Measurements from ENCODE around the gene CRIM1.

The CRIM1 gene

DNA sequence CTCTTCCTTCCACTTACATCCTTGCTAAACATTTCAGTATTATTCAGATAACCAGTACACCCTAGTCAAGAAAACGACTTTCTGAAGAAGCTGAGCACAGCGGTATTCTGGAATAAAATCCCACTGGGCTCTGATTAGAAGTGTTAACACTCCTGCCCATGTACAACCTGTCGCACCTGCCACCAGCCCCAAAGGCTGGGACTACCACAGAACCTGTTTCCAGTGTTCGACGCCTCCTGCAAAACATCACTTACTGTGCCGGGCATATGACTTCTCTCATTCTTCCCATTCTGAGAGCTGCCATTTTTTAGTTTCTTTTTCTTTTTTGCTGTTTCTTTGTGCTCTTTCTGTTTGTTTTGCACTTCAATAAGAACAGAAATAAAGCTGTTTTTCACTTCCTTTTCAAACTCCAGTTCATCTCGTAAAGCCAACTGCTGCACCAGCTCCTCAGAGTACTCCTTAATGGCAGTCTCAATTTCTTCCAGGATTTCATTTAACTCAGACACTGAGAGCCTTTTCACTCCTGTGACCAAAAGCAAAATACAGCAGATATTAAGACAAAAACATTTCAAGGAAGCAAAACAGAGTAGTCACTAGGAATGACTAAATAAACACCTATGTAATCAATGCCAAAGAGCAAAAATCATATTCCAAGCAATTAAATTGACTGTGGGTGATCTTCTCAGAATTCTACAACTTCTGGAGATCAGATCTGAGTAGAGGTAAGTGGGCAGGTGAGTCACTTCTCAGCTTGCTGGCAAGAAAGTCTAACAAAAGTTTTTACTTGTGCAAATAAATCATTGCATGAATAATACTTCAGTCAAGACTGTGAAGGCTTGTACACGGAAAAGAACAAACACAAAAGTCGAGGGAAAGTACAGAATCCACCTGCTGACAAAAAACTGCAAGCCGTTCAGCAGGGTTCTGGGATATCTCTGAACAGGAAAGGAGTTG, 223.0 kb downstream of the CRIM1 start:
- Histone ChIP-seq H3K36me3 (ENCODE audit: control insufficient read depth, insufficient read depth, low read length) (no peaks in the 10 kb centered on the region), H3K4me1 (ENCODE audit: control insufficient read depth, insufficient read depth, low read length) (peaks cover 11% of the 10 kb centered on the region), H3K9ac (ENCODE audit: low read length) (no peak overlapping the region), H3K4me3 (ENCODE audit: low read length) (no peak overlapping the region), H3K9me3 (ENCODE audit: control insufficient read depth, low read length) (no peaks in the 10 kb centered on the region), H3K27me3 (ENCODE audit: control insufficient read depth, insufficient read depth, low read length) (no peaks in the 10 kb centered on the region)

DNA sequence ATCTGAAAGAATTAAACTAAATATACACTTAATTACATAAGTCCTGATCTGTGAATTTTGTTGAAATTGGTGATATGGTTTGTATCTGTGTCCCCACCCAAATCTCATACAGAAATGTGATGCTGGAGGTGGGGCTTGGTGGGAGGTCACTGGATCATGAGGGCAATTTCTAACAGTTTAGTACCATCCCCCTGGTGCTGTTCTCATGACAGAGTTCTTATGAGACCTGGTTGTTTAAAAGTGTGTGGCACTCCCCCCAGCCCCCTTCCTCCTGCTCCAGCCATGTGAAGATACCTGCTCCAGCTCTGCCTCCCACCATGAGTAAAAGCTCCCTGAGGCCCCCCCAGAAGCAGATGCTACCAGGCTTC, 223.7 kb downstream of the CRIM1 start:
- no peak overlapping the region for H3K9ac ChIP-seq (ENCODE audit: low read length)
- no peaks in the 10 kb centered on the region for H3K36me3 ChIP-seq (ENCODE audit: control insufficient read depth, insufficient read depth, low read length)
- no peaks in the 10 kb centered on the region for H3K9me3 ChIP-seq (ENCODE audit: control insufficient read depth, low read length)
- no peak overlapping the region for H3K4me3 ChIP-seq (ENCODE audit: low read length)
- H3K27me3 ChIP-seq (ENCODE audit: control insufficient read depth, insufficient read depth, low read length): no peaks in the 10 kb centered on the region
- peaks cover 11% of the 10 kb centered on the region for H3K4me1 ChIP-seq (ENCODE audit: control insufficient read depth, insufficient read depth, low read length)

DNA sequence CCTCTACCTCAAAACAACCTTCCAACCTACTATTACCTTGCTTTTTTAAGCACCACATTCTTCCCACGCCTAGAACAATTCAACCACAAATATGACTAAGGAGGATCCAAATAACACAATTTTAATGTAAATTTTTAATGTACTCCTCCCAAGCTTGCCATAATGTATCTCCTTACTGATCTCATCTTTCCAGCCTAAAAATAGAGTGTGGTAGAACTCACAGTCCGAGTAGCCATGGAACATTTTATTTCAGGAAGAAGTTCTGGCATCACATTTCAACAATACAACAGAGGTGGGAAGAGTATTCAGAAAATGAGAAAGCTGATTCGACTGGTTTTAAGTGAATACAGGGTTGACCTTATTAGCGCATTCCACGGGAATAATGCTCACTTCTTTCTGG, 227.0 kb downstream of the CRIM1 start:
- H3K36me3 ChIP-seq (ENCODE audit: control insufficient read depth, insufficient read depth, low read length): no peaks in the 10 kb centered on the region
- H3K9ac ChIP-seq (ENCODE audit: low read length): no peak overlapping the region
- H3K27me3 ChIP-seq (ENCODE audit: control insufficient read depth, insufficient read depth, low read length): no peaks in the 10 kb centered on the region
- no peaks in the 10 kb centered on the region for H3K9me3 ChIP-seq (ENCODE audit: control insufficient read depth, low read length)
- H3K4me3 ChIP-seq (ENCODE audit: low read length): no peak overlapping the region
- H3K4me1 ChIP-seq (ENCODE audit: control insufficient read depth, insufficient read depth, low read length): peaks cover 11% of the 10 kb centered on the region

DNA sequence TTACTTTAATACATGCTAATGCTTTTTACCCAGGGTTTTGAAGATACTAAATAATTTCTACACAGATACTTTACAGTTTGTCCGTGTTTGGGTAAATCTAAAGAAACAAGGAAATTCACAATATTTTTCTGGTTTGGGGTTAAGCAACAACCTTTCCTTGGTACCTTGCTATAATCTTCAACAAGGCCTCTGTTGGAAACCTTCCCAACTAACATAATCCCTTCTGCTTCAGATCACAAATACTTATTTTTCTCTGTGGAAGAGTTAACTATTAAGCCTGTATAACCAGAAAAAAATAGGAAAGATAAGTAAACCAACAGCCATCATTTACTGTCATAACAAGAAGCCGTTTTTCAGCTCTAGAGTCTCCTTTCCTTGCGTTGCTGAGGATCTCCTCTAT, 227.4 kb downstream of the CRIM1 start:
- Histone ChIP-seq H3K9ac (ENCODE audit: low read length) (no peak overlapping the region), H3K27me3 (ENCODE audit: control insufficient read depth, insufficient read depth, low read length) (no peaks in the 10 kb centered on the region), H3K4me1 (ENCODE audit: control insufficient read depth, insufficient read depth, low read length) (peaks cover 11% of the 10 kb centered on the region), H3K4me3 (ENCODE audit: low read length) (no peak overlapping the region), H3K36me3 (ENCODE audit: control insufficient read depth, insufficient read depth, low read length) (no peaks in the 10 kb centered on the region), H3K9me3 (ENCODE audit: control insufficient read depth, low read length) (no peaks in the 10 kb centered on the region)

DNA sequence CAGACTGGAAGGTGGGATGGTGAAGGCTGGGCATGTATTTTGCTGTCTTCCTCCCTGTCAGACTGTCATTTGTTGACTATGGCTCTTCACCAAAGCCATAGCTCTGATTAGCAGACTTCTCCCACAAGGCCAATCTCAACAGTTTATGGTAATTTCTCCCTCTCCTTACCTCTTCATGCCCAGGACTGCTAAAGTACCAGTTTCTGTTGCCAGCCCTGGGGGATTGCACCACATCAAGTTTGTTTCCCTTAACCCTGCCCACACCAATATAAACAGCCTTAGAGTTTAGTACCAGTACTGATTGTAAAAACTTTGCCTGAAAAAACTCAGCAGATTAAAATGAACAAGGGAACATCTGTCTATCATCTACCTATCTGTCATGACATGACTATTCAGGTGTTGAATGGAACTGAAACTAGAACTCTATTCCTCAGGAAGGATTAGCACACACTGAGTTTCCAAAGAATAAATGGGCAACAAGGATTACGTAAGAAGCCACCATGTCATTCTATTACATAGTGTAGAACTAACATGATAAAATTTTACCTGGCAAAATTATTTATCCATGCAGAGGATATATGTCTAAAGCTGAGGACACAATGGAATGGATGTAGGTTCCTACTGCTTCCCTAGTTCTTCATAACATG, 228.7 kb downstream of the CRIM1 start:
- Histone ChIP-seq H3K9me3 (ENCODE audit: control insufficient read depth, low read length) (no peaks in the 10 kb centered on the region), H3K9ac (ENCODE audit: low read length) (no peak overlapping the region), H3K36me3 (ENCODE audit: control insufficient read depth, insufficient read depth, low read length) (no peaks in the 10 kb centered on the region), H3K4me1 (ENCODE audit: control insufficient read depth, insufficient read depth, low read length) (peaks cover 10% of the 10 kb centered on the region), H3K4me3 (ENCODE audit: low read length) (no peak overlapping the region), H3K27me3 (ENCODE audit: control insufficient read depth, insufficient read depth, low read length) (no peaks in the 10 kb centered on the region)

DNA sequence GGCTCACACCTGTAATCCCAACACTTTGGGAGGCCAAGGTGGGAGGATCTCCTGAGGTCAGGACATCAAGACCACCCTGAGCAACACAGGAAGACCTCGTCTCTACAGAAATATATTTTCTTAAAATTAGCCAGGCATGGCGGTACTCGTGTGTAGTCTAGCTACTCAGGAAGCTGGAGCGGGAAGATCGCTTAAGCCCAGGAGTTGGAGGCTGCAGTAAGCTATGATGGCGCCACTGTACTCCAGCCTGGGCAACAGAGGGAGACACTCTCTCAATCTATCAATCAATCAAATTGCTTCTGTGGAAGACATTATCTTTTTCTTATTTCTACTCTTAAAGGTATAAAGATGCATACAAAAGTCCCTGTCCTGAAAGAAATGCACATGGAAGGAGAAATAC, 231.1 kb downstream of the CRIM1 start:
- no peaks in the 10 kb centered on the region for H3K27me3 ChIP-seq (ENCODE audit: control insufficient read depth, insufficient read depth, low read length)
- no peak overlapping the region for H3K9ac ChIP-seq (ENCODE audit: low read length)
- H3K9me3 ChIP-seq (ENCODE audit: control insufficient read depth, low read length): no peaks in the 10 kb centered on the region
- no peak overlapping the region for H3K4me3 ChIP-seq (ENCODE audit: low read length)
- no peaks in the 10 kb centered on the region for H3K4me1 ChIP-seq (ENCODE audit: control insufficient read depth, insufficient read depth, low read length)
- no peaks in the 10 kb centered on the region for H3K36me3 ChIP-seq (ENCODE audit: control insufficient read depth, insufficient read depth, low read length)

DNA sequence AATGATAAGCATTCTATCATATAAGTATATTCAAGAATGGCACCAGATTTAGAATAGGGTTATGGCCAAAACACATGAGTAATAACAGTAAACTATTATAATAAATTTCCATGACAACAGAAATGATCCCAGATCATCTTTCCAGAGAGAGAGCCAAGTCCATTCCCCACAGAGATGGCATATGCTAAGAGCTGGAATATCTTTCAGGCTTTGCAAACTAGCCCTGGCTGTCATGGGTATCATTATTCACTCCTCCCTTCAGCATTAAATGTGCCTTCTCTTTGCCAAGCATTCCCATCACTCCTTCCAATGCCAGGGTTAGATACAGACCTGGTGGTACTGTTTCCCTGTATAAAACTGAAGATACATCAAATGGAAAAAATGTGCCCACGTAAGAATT, 231.5 kb downstream of the CRIM1 start:
- Histone ChIP-seq H3K4me3 (ENCODE audit: low read length) (no peak overlapping the region), H3K9ac (ENCODE audit: low read length) (no peak overlapping the region), H3K9me3 (ENCODE audit: control insufficient read depth, low read length) (no peaks in the 10 kb centered on the region), H3K27me3 (ENCODE audit: control insufficient read depth, insufficient read depth, low read length) (no peaks in the 10 kb centered on the region), H3K36me3 (ENCODE audit: control insufficient read depth, insufficient read depth, low read length) (no peaks in the 10 kb centered on the region), H3K4me1 (ENCODE audit: control insufficient read depth, insufficient read depth, low read length) (no peaks in the 10 kb centered on the region)

DNA sequence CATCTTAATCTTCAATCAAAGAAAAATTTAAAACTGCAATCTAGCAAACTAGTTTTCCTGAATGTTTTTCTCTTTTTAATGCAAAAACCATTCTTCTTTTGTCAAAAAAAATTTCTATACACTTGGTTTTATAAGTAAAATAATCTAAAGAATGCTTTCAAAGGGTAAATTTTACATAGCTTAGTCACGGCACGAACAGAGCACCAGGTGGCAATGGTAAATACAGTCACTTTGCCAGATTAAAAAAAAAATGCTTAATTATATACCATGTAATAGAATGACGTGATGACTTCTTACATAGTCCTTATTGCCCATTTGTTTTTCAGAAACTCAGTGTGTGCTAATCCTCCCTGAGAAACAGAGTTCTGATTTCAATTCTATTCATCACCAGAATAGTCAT, 232.0 kb downstream of the CRIM1 start:
- H3K4me1 ChIP-seq (ENCODE audit: control insufficient read depth, insufficient read depth, low read length): no peaks in the 10 kb centered on the region
- no peaks in the 10 kb centered on the region for H3K9me3 ChIP-seq (ENCODE audit: control insufficient read depth, low read length)
- H3K9ac ChIP-seq (ENCODE audit: low read length): no peak overlapping the region
- no peaks in the 10 kb centered on the region for H3K27me3 ChIP-seq (ENCODE audit: control insufficient read depth, insufficient read depth, low read length)
- no peaks in the 10 kb centered on the region for H3K36me3 ChIP-seq (ENCODE audit: control insufficient read depth, insufficient read depth, low read length)
- H3K4me3 ChIP-seq (ENCODE audit: low read length): no peak overlapping the region

DNA sequence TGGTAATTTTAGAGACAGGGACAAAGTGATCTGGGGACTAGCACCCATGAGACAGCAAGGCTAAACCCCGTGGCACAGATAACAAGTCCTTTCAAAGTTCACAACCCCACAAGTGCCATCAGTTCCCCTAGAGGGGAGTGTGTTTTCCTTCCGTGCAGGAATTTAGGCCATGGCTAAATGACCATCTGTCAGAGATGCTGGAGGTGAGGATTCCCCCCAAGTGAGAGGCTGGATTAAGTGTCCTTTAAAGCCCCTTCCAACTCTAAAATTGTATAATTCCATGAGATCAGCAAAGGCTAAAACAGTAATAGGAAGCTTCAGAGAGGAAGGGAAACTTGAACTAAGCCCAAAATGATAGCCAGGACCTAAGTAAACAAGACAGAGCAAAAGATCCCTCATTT, 233.7 kb downstream of the CRIM1 start:
- H3K27me3 ChIP-seq (ENCODE audit: control insufficient read depth, insufficient read depth, low read length): no peaks in the 10 kb centered on the region
- H3K9me3 ChIP-seq (ENCODE audit: control insufficient read depth, low read length): no peaks in the 10 kb centered on the region
- no peak overlapping the region for H3K9ac ChIP-seq (ENCODE audit: low read length)
- H3K4me1 ChIP-seq (ENCODE audit: control insufficient read depth, insufficient read depth, low read length): no peaks in the 10 kb centered on the region
- H3K36me3 ChIP-seq (ENCODE audit: control insufficient read depth, insufficient read depth, low read length): no peaks in the 10 kb centered on the region
- no peak overlapping the region for H3K4me3 ChIP-seq (ENCODE audit: low read length)

DNA sequence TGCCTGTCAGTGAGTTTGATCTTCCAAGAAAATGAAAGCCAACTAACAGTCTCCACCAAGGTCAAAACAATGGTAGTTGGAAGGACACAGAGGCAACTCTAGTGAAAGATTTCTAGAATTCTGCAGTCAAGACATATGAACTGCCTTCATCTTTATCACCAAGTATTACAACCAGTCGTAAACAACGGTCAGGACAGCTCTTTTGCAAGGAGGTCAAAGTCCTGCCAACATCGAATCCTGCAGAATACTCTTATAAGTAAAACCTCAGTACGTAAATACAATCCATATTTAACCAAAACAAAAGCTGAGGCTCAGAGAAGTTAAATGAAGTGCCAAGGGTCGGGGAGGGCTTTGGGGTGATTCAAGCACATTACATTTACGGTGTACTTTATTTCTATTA, 239.3 kb downstream of the CRIM1 start:
- Histone ChIP-seq H3K36me3 (ENCODE audit: control insufficient read depth, insufficient read depth, low read length) (no peaks in the 10 kb centered on the region), H3K4me1 (ENCODE audit: control insufficient read depth, insufficient read depth, low read length) (peaks cover 13% of the 10 kb centered on the region), H3K9me3 (ENCODE audit: control insufficient read depth, low read length) (no peaks in the 10 kb centered on the region), H3K4me3 (ENCODE audit: low read length) (no peak overlapping the region), H3K9ac (ENCODE audit: low read length) (no peak overlapping the region), H3K27me3 (ENCODE audit: control insufficient read depth, insufficient read depth, low read length) (no peaks in the 10 kb centered on the region)

DNA sequence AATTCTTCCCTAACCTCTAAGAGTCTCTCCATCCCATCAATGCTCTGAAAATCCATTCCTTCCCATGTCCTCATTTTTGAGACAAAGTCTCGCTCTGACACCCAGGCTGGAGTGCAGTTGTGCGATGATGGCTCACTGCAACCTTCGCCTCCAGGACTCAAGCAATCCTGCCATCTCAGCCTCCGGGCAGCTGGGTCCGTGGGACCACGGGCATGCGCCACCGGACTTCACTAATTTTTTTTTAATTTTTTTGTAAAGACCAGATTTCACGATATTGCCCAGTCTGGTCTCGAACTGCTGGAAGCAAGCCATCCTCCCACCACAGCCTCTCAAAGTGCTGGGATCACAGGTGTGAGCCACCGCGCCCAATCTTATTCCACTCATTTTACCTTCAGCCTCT, 240.8 kb downstream of the CRIM1 start:
- Histone ChIP-seq H3K36me3 (ENCODE audit: control insufficient read depth, insufficient read depth, low read length) (no peaks in the 10 kb centered on the region), H3K9me3 (ENCODE audit: control insufficient read depth, low read length) (no peaks in the 10 kb centered on the region), H3K4me3 (ENCODE audit: low read length) (no peak overlapping the region), H3K4me1 (ENCODE audit: control insufficient read depth, insufficient read depth, low read length) (peaks cover 13% of the 10 kb centered on the region), H3K27me3 (ENCODE audit: control insufficient read depth, insufficient read depth, low read length) (no peaks in the 10 kb centered on the region), H3K9ac (ENCODE audit: low read length) (no peak overlapping the region)

DNA sequence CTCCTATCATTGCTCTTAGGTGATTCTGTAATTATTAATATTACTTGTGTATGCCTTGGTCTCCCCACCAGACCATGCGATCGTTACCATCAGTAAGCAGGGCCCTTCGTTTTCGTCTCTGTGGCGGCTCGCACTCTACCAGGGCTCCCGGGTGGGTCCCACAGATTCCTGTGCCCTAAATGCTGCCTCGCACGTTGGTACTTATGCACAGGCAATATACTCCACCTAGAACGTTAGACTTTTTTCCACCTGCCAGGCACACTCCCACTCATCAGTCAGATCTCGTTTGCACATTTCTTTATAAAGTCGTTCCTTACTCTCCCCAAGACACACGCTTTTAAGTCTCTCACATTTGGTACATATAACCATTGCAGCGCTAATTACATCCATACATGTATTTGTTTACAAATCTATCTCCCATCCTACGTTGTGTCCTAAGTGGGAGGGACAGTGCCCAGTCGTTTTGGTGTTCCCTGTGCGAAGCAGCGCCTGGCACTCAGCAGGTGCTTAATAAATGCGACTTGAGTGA, 241.5 kb downstream of the CRIM1 start:
- H3K9me3 ChIP-seq (ENCODE audit: control insufficient read depth, low read length): no peaks in the 10 kb centered on the region
- H3K4me3 ChIP-seq (ENCODE audit: low read length): peak overlapping the region; percentile 15
- no peaks in the 10 kb centered on the region for H3K27me3 ChIP-seq (ENCODE audit: control insufficient read depth, insufficient read depth, low read length)
- peak overlapping the region; percentile 68 for H3K9ac ChIP-seq (ENCODE audit: low read length)
- no peaks in the 10 kb centered on the region for H3K36me3 ChIP-seq (ENCODE audit: control insufficient read depth, insufficient read depth, low read length)
- H3K4me1 ChIP-seq (ENCODE audit: control insufficient read depth, insufficient read depth, low read length): peaks cover 13% of the 10 kb centered on the region
